Natural killer cell (primary cell): ENCODE results near the gene SEC31B. TPM values are rescaled to one million over a fixed set of nuclear protein-coding genes. Genes with fewer than 3 reads are reported as not detected.

Experiments used
- ATAC-seq, 3 donors: fragments of 150-1000 bp in 2 of 3; fragments of 200-7000 bp in 1 of 3; cut with Tn5 transposase; 1 replicate in 1 of 3; 2 replicates in 2 of 3; pipeline ENCODE4 v1.10.0; 2021; ENCODE audit warnings: mild to moderate bottlenecking in 2 of 3, moderate library complexity in 2 of 3
- DNase-seq, 2 donors: peaks; one replicate each; pipeline versions ENCODE4 v3.0.0 to v3.0.0-alpha.2; 2013 to 2021; ENCODE audit warnings: mixed read lengths in 1 of 2
- H3K27ac ChIP-seq: one replicate; pipeline ENCODE4 v1.5.1; 2013; ENCODE audit warnings: mild to moderate bottlenecking, low read length
- H3K27me3 ChIP-seq: one replicate; pipeline ENCODE4 v1.6.1; 2013; ENCODE audit warnings: low read length; ENCODE audit not compliant: control insufficient read depth, insufficient read depth
- H3K36me3 ChIP-seq: one replicate; pipeline ENCODE4 v1.6.1; 2013; ENCODE audit warnings: low read length; ENCODE audit not compliant: control insufficient read depth, insufficient read depth
- H3K4me1 ChIP-seq: one replicate; pipeline ENCODE4 v1.6.1; 2013; ENCODE audit warnings: low read length; ENCODE audit not compliant: control insufficient read depth, insufficient read depth
- H3K4me3 ChIP-seq: one replicate; pipeline ENCODE4 v1.5.1; 2013; ENCODE audit warnings: low read length
- H3K9me3 ChIP-seq: one replicate; pipeline ENCODE4 v1.6.1; 2013; ENCODE audit warnings: low read length; ENCODE audit not compliant: control insufficient read depth, insufficient read depth
- H3K27ac Mint-ChIP-seq, 2 donors: one replicate each; pipeline ENCODE4 v1.8.0; 2022; ENCODE audit warnings: mild to moderate bottlenecking in 2 of 2, mixed read lengths in 2 of 2, moderate library complexity in 1 of 2
- H3K27me3 Mint-ChIP-seq, 2 donors: one replicate each; pipeline ENCODE4 v1.8.0; 2022; ENCODE audit warnings: low read depth in 2 of 2, mixed read lengths in 2 of 2
- H3K36me3 Mint-ChIP-seq: one replicate; pipeline ENCODE4 v1.8.0; 2022; ENCODE audit warnings: mixed read lengths
- H3K4me1 Mint-ChIP-seq, 2 donors: one replicate each; pipeline ENCODE4 v1.8.0; 2022; ENCODE audit warnings: mixed read lengths in 2 of 2
- H3K4me3 Mint-ChIP-seq: one replicate; pipeline ENCODE4 v1.8.0; 2022; ENCODE audit warnings: mild to moderate bottlenecking, moderate library complexity, mixed read lengths
- H3K9me3 Mint-ChIP-seq, 2 donors: one replicate each; pipeline ENCODE4 v1.8.0; 2022; ENCODE audit warnings: mixed read lengths in 2 of 2
- CTCF ChIP-seq: fragments of 200-600 bp; IDR thresholded peaks from one replicate; pipeline ENCODE4 v1.8.0; 2022; ENCODE audit warnings: antibody characterized with exemption
- WGBS: methylation state at CpG from one replicate; pipeline ENCODE4 v1.1.7; 2013; ENCODE audit warnings: missing lambda C conversion rate; ENCODE audit not compliant: insufficient coverage; 5-methylcytosine and 5-hydroxymethylcytosine counted together
- intact Hi-C: fragments of 100-400 bp; cut with micrococcal nuclease; formaldehyde crosslinking; loops from one replicate; pipeline ENCODE4 v1.14.2; 2022
- total RNA-seq, 4 donors: library from RNA; stranded (reverse); fragments of 120-200 nt in 1 of 4; gene quantifications; one replicate each; pipeline versions ENCODE4 v1.2.3 to v1.2.4, GENCODE V29; 2013 to 2022

Gene SEC31B
- total RNA-seq, 3 donors from 2014 or later (not counting 1 experiment from before 2014, with no cell fraction given): 32.6 to 38.6 (median 38.1) TPM

- intact Hi-C loops: no loop called here
- H3K4me1 Mint-ChIP-seq: no peaks in the 10 kb centered on the region
- Histone ChIP-seq H3K9me3 (no peaks in the 10 kb centered on the region), H3K36me3 (no peaks in the 10 kb centered on the region), H3K4me3 (no peak overlapping the region), H3K27ac (no peak overlapping the region), H3K4me1 (no peaks in the 10 kb centered on the region), H3K27me3 (peaks cover 2% of the 10 kb centered on the region)
- no peak overlapping the region for H3K4me3 Mint-ChIP-seq
- no peaks in the 10 kb centered on the region for H3K36me3 Mint-ChIP-seq
- ATAC-seq (no peak), DNase-seq (no peak)
- no peak overlapping the region for H3K27ac Mint-ChIP-seq
- no peaks in the 10 kb centered on the region for H3K9me3 Mint-ChIP-seq
- peaks cover 12 to 17% of the 10 kb centered on the region in 2 donors for H3K27me3 Mint-ChIP-seq
- no peak for TF ChIP-seq CTCF
- WGBS: 95% methylated on average over 3 of the region's 3 CpGs
These were observed 77.1 kb downstream of the SEC31B start for GRCh38 chr10:100442548-100442947.

GRCh38 chr10:100438674-100439315, 80.9 kb downstream of the SEC31B start:
- peaks cover 0 to 8% of the 10 kb centered on the region in 2 donors for H3K27me3 Mint-ChIP-seq
- Histone ChIP-seq H3K27me3 (no peaks in the 10 kb centered on the region), H3K27ac (no peak overlapping the region), H3K36me3 (no peaks in the 10 kb centered on the region), H3K9me3 (no peaks in the 10 kb centered on the region), H3K4me3 (no peak overlapping the region), H3K4me1 (no peaks in the 10 kb centered on the region)
- ATAC-seq (no peak), DNase-seq (no peak)
- no peak overlapping the region for H3K27ac Mint-ChIP-seq
- no peaks in the 10 kb centered on the region for H3K4me1 Mint-ChIP-seq
- H3K9me3 Mint-ChIP-seq: no peaks in the 10 kb centered on the region
- H3K36me3 Mint-ChIP-seq: no peaks in the 10 kb centered on the region
- no peak overlapping the region for H3K4me3 Mint-ChIP-seq
- no peak for TF ChIP-seq CTCF
- intact Hi-C loops: no loop called here
- WGBS: 100% methylated on average over 4 of the region's 6 CpGs

Other genes starting within 250 kb of the SEC31B start
- 10 to 100 TPM; 36.7 to 63.7 (median 60.4) TPM for gene BLOC1S2, start 233.2 kb downstream of the SEC31B start, total RNA-seq
- gene PKD2L1, start 189.6 kb downstream of the SEC31B start, total RNA-seq: not detected
- 10 to 100 TPM in 1 of 3 donors, 1 to 10 TPM in 2; 3.5 to 10.1 (median 3.8) TPM for gene SCD, start 172.6 kb downstream of the SEC31B start, total RNA-seq
- gene WNT8B, start 56.9 kb downstream of the SEC31B start, total RNA-seq: not detected
- 100 to 1,000 TPM; 113 to 151 (median 137) TPM for gene NDUFB8, start 10.0 kb upstream of the SEC31B start, total RNA-seq
- 10 to 100 TPM; 52.0 to 66.4 (median 58.7) TPM for gene HIF1AN, start 16.1 kb upstream of the SEC31B start, total RNA-seq
- gene PAX2, start 225.7 kb upstream of the SEC31B start, total RNA-seq: not detected